ENCODE measurements around the gene MTM1. TPM values are rescaled to one million over a fixed set of nuclear protein-coding genes. Genes with fewer than 3 reads are reported as not detected.

The MTM1 gene
- total RNA-seq, 1 experiment from 2014 or later: 15.5 TPM

DNA sequence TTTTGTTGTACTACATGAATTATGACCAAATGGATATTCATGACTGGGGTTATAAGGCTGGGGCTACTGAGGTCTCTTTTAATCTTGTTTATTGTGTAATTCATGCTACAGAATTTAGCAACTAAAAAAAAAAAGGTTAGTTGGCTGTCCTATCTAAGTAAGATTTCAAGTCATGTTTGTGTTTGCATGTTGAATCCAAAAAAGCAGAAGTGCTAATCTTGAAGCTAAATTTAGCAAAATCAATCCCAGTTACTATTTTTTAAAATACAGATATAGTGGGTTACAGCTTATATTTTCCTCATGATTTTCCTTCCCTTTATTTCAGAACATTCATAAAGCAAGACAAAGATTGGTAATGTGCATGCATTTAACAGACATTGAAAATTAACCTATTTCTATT is 144.2 kb downstream of the MTM1 start:
- DNase-seq (ENCODE audit: low read depth): no peak

- DNase-seq (ENCODE audit: low read depth): peak; percentile 27
Measured at GRCh38 chrX:150715184-150715583, 146.8 kb downstream of the MTM1 start.

DNA sequence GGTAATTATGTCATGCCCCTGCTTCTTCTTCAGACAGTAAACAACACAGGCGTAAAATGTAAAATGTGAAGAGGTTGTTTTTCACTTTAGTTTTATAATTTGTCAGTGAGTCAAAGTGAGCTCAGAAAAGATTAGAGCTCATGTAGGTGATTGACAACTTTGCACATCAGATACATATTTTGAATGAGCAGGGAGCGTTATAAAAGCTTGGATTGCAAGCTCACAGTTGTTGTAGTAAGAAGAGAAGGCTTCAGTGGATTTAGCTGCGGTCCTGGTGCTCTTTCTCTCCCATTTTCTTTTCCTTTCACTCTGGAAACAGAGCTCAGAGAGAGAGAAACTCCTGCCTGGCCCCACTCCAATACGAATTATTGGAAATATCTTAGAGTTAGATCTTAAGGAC is 151.2 kb downstream of the MTM1 start:
- DNase-seq (ENCODE audit: low read depth): no peak

Other genes with a start within 250 kb of the MTM1 start
- 2.5 and 4.6 TPM in 2 replicates for gene MAMLD1, start 205.3 kb upstream of the MTM1 start, total RNA-seq (2014; rRNA removed; shearing (Covaris generic))
- gene MTMR1, start 124.8 kb downstream of the MTM1 start, total RNA-seq (2014; rRNA removed; shearing (Covaris generic)): 19.9 and 37.4 TPM in 2 replicates